Adrenal gland (tissue), 12 donors: ENCODE measurements around the gene RHOH. TPM values are rescaled to one million over a fixed set of nuclear protein-coding genes. Genes with fewer than 3 reads are reported as not detected.

Experiments
- DNase-seq, 7 donors: peaks; one replicate each; pipeline ENCODE4 v3.0.0-alpha.2; 2019 to 2020
- H3K27ac ChIP-seq, 5 donors: fragments of 200-600 bp; sonication (generic) in 4 of 5; 1 replicate in 3 of 5; 2 replicates in 2 of 5; pipeline versions ENCODE4 v1.5.1 to v1.8.0; 2016 to 2020; ENCODE audit warnings: mild to moderate bottlenecking in 1 of 5
- H3K27me3 ChIP-seq: fragments of 200-600 bp; 2 replicates; pipeline ENCODE4 v1.8.0; 2021
- H3K36me3 ChIP-seq, 2 donors: fragments of 200-600 bp; replicated peaks in 1 of 2; 1 replicate in 1 of 2; 2 replicates in 1 of 2; pipeline versions ENCODE4 v1.5.1 to v1.8.0; 2018 to 2022
- H3K4me1 ChIP-seq, 2 donors: fragments of 200-600 bp; replicated peaks in 1 of 2; 1 replicate in 1 of 2; 2 replicates in 1 of 2; pipeline versions ENCODE4 v1.5.1 to v1.8.0; 2018 to 2021
- H3K4me3 ChIP-seq, 4 donors: fragments of 200-600 bp; sonication (generic) in 3 of 4; one replicate each; pipeline ENCODE4 v1.5.1; 2016 to 2018
- H3K9me3 ChIP-seq, 3 donors: fragments of 200-600 bp; sonication (generic) in 1 of 3; replicated peaks in 1 of 3; 1 replicate in 2 of 3; 2 replicates in 1 of 3; pipeline versions ENCODE4 v1.5.1 to v1.8.0; 2016 to 2021
- POLR2A ChIP-seq, 2 donors: fragments of 450-650 bp; IDR thresholded peaks; one replicate each; pipeline ENCODE4 v1.6.1; 2017; ENCODE audit warnings: antibody characterized with exemption in 2 of 2, mild to moderate bottlenecking in 2 of 2, moderate library complexity in 1 of 2
- WGBS, 4 donors: extraction: QIAGEN DNeasy Blood & Tissue Kit in 2 of 4; methylation state at CpG; one replicate each; pipeline versions ENCODE4 v1.1.5 to v1.1.7; 2013 to 2017; 5-methylcytosine and 5-hydroxymethylcytosine counted together
- intact Hi-C, 2 donors: fragments of 100-400 bp; cut with DNase I; formaldehyde crosslinking; loops; one replicate each; pipeline versions ENCODE4 v1.14.1 to v1.15.0; 2022 to 2023
- polyA plus RNA-seq, 3 donors: library from polyadenylated mRNA; stranded (reverse); fragments of 200-250 nt in 2 of 3; fragments of 350-450 nt in 1 of 3; fragmentation: Illumina TruSeq in 1 of 3; extraction: RNeasy Lipid Tissue Mini Kit (QIAGEN cat#74804) in 1 of 3; gene quantifications; one replicate each; pipeline ENCODE4 v1.2.3, GENCODE V29; 2013 to 2014
- total RNA-seq, 9 donors: library from RNA; depleted of rRNA in 4 of 9; stranded (reverse); fragments of >200 nt in 4 of 9; fragments of 120-200 nt in 1 of 9; fragmentation: NEBNext Ultra II Directional in 1 of 9; extraction: Animal tissue kit (Norgen Biotek cat#: 25700) in 1 of 9; gene quantifications; one replicate each; pipeline versions ENCODE4 v1.1.0 to v1.2.4, GENCODE V29; 2013 to 2023
- TF ChIP-seq, protein P1 (sequence below), 6 experiments: fragments of 450-650 bp in 4 of 6; fragments of 200-600 bp in 2 of 6; sonication (generic) in 1 of 6; IDR thresholded peaks; 1 replicate in 5 of 6; 2 replicates in 1 of 6; pipeline versions ENCODE4 v1.5.1 to v1.8.0; 2016 to 2021; ENCODE audit warnings: antibody characterized with exemption in 6 of 6, mild to moderate bottlenecking in 2 of 6, moderate library complexity in 1 of 6
- donor health status: healthy with polysubstance abuse.
- donor health status: Bipolar disorder and iron deficiency.
- donor health status: DM: yes; HTN: yes; CAD: no.
- donor health status: DM: no; HTN: no; CAD: no.
- donor health status: DM: no; HTN: no; CAD: no.
- donor health status: DM: yes; HTN: yes; CAD: no.

Gene RHOH
- total and polyA plus RNA-seq, 12 donors = 0.33 to 3.4 (median 0.96) TPM; not detected in 1

DNA sequence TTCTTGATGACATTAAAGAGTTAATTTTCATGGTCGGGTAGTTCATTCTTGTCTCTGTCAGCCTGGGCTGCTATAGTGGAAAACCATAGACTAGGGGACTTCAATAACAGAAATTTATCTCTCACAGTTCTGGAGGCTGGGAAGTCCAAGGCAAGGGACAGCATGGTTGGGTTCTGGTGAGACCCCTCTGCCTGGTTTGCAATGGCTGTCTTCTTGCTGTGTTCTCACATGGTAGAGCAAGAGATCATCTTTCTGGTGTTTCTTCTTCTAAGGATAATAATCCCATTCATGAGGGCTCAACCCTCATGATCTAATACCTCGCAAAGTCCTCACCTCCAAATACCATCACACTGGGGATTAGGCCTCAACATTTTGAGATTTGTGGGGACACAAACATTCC lies 50.1 kb downstream of the RHOH start:
- TF ChIP-seq, protein P1, sequence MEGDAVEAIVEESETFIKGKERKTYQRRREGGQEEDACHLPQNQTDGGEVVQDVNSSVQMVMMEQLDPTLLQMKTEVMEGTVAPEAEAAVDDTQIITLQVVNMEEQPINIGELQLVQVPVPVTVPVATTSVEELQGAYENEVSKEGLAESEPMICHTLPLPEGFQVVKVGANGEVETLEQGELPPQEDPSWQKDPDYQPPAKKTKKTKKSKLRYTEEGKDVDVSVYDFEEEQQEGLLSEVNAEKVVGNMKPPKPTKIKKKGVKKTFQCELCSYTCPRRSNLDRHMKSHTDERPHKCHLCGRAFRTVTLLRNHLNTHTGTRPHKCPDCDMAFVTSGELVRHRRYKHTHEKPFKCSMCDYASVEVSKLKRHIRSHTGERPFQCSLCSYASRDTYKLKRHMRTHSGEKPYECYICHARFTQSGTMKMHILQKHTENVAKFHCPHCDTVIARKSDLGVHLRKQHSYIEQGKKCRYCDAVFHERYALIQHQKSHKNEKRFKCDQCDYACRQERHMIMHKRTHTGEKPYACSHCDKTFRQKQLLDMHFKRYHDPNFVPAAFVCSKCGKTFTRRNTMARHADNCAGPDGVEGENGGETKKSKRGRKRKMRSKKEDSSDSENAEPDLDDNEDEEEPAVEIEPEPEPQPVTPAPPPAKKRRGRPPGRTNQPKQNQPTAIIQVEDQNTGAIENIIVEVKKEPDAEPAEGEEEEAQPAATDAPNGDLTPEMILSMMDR (IDR thresholded peaks at IDR 0.05) = no peak
- TF ChIP-seq POLR2A (IDR thresholded peaks at IDR 0.05) = no peak
- Histone ChIP-seq H3K4me3 (no peak overlapping the region), H3K36me3 (no peaks in the 10 kb centered on the region), H3K9me3 (no peaks in the 10 kb centered on the region), H3K27me3 (no peaks in the 10 kb centered on the region), H3K27ac (no peak overlapping the region), H3K4me1 (no peaks in the 10 kb centered on the region)
- DNase-seq = no peak
- intact Hi-C loops = no loop called here
- 60 to 77% (median 73%) methylated on average over 2 of the region's 2 CpGs for WGBS, 4 donors

DNA sequence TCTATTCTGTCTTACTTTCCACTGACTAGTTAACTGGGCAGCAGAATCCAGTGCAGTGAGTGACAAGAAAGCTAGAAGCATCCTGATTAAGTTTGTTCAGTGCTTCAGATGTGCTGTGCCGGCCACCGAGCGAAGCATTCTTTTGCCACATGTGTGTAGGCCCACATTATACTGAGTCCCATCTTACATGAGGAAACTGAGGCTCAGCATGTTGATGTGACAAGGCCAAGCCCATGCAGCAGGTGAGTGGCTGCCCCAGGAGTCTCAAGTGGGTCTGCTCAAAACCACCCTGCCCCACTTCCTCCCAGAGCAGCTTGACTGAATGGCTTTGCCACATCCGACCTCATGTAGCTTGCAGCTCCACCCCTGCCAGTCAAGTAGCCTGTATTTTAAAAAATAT lies 50.5 kb downstream of the RHOH start:
- no peak overlapping the region for H3K4me3 ChIP-seq
- no peaks in the 10 kb centered on the region for H3K4me1 ChIP-seq
- no peaks in the 10 kb centered on the region for H3K36me3 ChIP-seq
- DNase-seq = no peak
- no peak overlapping the region for H3K27ac ChIP-seq
- intact Hi-C loops = no loop called here
- no peaks in the 10 kb centered on the region for H3K27me3 ChIP-seq
- TF ChIP-seq POLR2A (IDR thresholded peaks at IDR 0.05) = no peak
- TF ChIP-seq, protein P1 (IDR thresholded peaks at IDR 0.05) = no peak
- H3K9me3 ChIP-seq = no peaks in the 10 kb centered on the region
- WGBS, 4 donors = 75 to 91% (median 87%) methylated on average over 4 of the region's 4 CpGs

DNA sequence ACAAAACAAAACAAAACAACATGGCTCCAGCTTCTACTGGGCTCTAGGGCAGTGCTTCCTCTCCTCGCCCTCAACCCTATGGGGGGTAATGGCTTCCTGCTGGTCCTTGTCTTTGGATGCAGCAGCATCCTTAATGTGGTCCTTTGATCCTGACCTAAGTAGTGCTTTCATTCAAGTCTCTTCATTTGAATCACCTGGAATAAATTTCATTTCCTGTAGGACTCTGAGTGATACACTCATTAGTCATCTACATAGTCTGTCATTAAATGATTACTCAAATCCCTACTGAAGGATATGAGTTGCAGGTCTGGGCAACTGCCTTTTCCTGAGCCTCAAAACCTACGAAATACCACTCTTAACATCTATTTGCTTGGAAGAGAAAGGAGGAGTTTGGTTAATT lies 54.5 kb downstream of the RHOH start:
- no peak overlapping the region for H3K27ac ChIP-seq
- H3K4me1 ChIP-seq = no peaks in the 10 kb centered on the region
- H3K4me3 ChIP-seq = no peak overlapping the region
- 75 to 83% (median 80%) methylated on average over 2 of the region's 2 CpGs for WGBS, 4 donors
- no peaks in the 10 kb centered on the region for H3K36me3 ChIP-seq
- no peaks in the 10 kb centered on the region for H3K9me3 ChIP-seq
- DNase-seq = no peak
- no peaks in the 10 kb centered on the region for H3K27me3 ChIP-seq
- no peak for TF ChIP-seq POLR2A (IDR thresholded peaks at IDR 0.05)
- TF ChIP-seq, protein P1 (IDR thresholded peaks at IDR 0.05) = no peak
- intact Hi-C loops = no loop called here

DNA sequence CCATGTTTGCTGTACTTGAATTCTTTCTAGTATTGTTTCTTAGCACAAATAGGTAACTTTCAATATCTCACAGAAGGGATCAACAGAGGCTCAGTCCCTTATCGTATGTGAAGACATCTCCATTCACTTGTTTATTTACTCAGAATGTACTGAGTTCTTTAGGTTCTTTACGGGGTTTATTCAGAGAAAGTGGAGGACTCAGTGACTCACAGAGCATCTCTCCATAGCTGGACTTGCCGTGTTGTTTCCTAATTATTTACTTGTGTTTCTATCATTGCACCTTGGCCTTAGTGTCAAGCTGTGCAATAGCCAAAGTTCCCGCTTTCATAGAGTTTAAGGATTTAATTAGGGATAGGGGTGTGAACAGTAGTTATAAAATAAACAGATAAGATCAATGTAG lies 57.1 kb downstream of the RHOH start:
- H3K4me3 ChIP-seq = no peak overlapping the region
- H3K27me3 ChIP-seq = no peaks in the 10 kb centered on the region
- intact Hi-C loops = no loop called here
- H3K4me1 ChIP-seq = no peaks in the 10 kb centered on the region
- TF ChIP-seq POLR2A (IDR thresholded peaks at IDR 0.05) = no peak
- TF ChIP-seq, protein P1 (IDR thresholded peaks at IDR 0.05) = no peak
- no peaks in the 10 kb centered on the region for H3K9me3 ChIP-seq
- H3K27ac ChIP-seq = no peak overlapping the region
- DNase-seq = no peak
- H3K36me3 ChIP-seq = no peaks in the 10 kb centered on the region
- 84 to 88% (median 85%) methylated on average over 4 of the region's 4 CpGs for WGBS, 4 donors
